H1 (cell line): ENCODE measurements around the gene AUH. TPM values are rescaled to one million over a fixed set of nuclear protein-coding genes. Genes with fewer than 3 reads are reported as not detected.

ENCODE experiments used
- CTCF ChIA-PET: fragments of 300-600 bp; sonication (Branson Sonifier 250); formaldehyde crosslinking; loops from one replicate; lab custom pipeline; 2021; ENCODE audit not compliant: partially characterized antibody; lab: Charles Lee
- POLR2A ChIA-PET: fragments of 300-600 bp; sonication (Branson Sonifier 250); formaldehyde crosslinking; loops from one replicate; lab custom pipeline; 2021; ENCODE audit warnings: inconsistent platforms; ENCODE audit not compliant: partially characterized antibody; lab: Charles Lee
- DNase-seq, 2 experiments: peaks; one replicate each; pipeline versions ENCODE4 v3.0.0 to v3.0.0-alpha.2; 2010 to 2022; ENCODE audit warnings: low spot score in 2 of 2, low read depth in 1 of 2, mixed read lengths in 1 of 2
- FAIRE-seq: peaks from 2 replicates; lab custom pipeline; 2011; peaks lifted over from hg19 to GRCh38; lab: Jason Lieb, UNC
- H2AFZ ChIP-seq: 2 replicates; pipeline ENCODE4 v1.8.1; 2012; ENCODE audit warnings: low read length, inconsistent platforms
- H2AK5ac ChIP-seq: 2 replicates; pipeline ENCODE4 v1.6.1; 2013; ENCODE audit warnings: low read depth, low read length
- H2BK120ac ChIP-seq: replicated peaks from 2 replicates; pipeline ENCODE3; 2013; ENCODE audit warnings: low read depth, low read length, inconsistent platforms
- H2BK12ac ChIP-seq: 2 replicates; pipeline ENCODE4 v1.6.1; 2013; ENCODE audit warnings: low read depth, low read length
- H2BK15ac ChIP-seq: 2 replicates; pipeline ENCODE4 v1.6.1; 2013; ENCODE audit warnings: low read length
- H2BK20ac ChIP-seq: 2 replicates; pipeline ENCODE4 v1.6.1; 2013; ENCODE audit warnings: low read length
- H2BK5ac ChIP-seq: 2 replicates; pipeline ENCODE4 v1.6.1; 2013; ENCODE audit warnings: low read depth, low read length
- H3K14ac ChIP-seq: 2 replicates; pipeline ENCODE4 v1.6.1; 2013; ENCODE audit warnings: inconsistent platforms; ENCODE audit not compliant: insufficient read length
- H3K18ac ChIP-seq: 2 replicates; pipeline ENCODE4 v1.6.1; 2013; ENCODE audit warnings: low read length; ENCODE audit errors: extremely low read depth
- H3K23ac ChIP-seq: 2 replicates; pipeline ENCODE4 v1.6.1; 2013; ENCODE audit warnings: inconsistent platforms; ENCODE audit not compliant: insufficient read length
- H3K23me2 ChIP-seq: 2 replicates; pipeline ENCODE4 v1.6.1; 2013; ENCODE audit warnings: low read depth, low read length
- H3K27ac ChIP-seq: 2 replicates; pipeline ENCODE4 v1.6.1; 2011; ENCODE audit warnings: low read depth, low read length, inconsistent platforms
- H3K27me3 ChIP-seq, 4 experiments: replicated peaks in 1 of 4; 1 replicate in 1 of 4; 2 replicates in 3 of 4; pipeline versions ENCODE4 v1.6.1 to v1.8.1; 2011 to 2013; ENCODE audit warnings: low read length in 3 of 4, mild to moderate bottlenecking in 3 of 4, inconsistent platforms in 2 of 4, mixed read lengths in 2 of 4, moderate library complexity in 1 of 4; ENCODE audit not compliant: control insufficient read depth in 3 of 4, insufficient read depth in 3 of 4; ENCODE audit errors: extremely low read depth in 1 of 4
- H3K36me3 ChIP-seq, 4 experiments: 2 replicates each; pipeline versions ENCODE4 v1.6.1 to v1.8.1; 2011 to 2013; ENCODE audit warnings: mild to moderate bottlenecking in 4 of 4, low read length in 3 of 4, moderate library complexity in 2 of 4, control low read depth in 1 of 4, inconsistent platforms in 1 of 4; ENCODE audit not compliant: insufficient read depth in 4 of 4, control insufficient read depth in 2 of 4
- H3K4ac ChIP-seq: replicated peaks from 2 replicates; pipeline ENCODE3; 2013; ENCODE audit warnings: low read length, low read depth, mixed read lengths, inconsistent platforms; ENCODE audit not compliant: insufficient read length
- H3K4me1 ChIP-seq, 4 experiments: replicated peaks in 1 of 4; 1 replicate in 1 of 4; 2 replicates in 3 of 4; pipeline versions ENCODE4 v1.6.1 to v1.8.1; 2011 to 2013; ENCODE audit warnings: low read length in 3 of 4, inconsistent platforms in 2 of 4, mixed read lengths in 1 of 4; ENCODE audit not compliant: insufficient read depth in 4 of 4, control insufficient read depth in 3 of 4
- H3K4me2 ChIP-seq, 2 experiments: 2 replicates each; pipeline versions ENCODE4 v1.6.1 to v1.8.1; 2011 to 2013; ENCODE audit warnings: low read depth in 2 of 2, low read length in 2 of 2, control low read depth in 1 of 2, inconsistent platforms in 1 of 2, mild to moderate bottlenecking in 1 of 2; ENCODE audit not compliant: insufficient read depth in 1 of 2
- H3K4me3 ChIP-seq, 4 experiments: fragments of 200-600, 300-600 bp in 1 of 4; sonication (generic), shearing (Covaris generic), sonication (Bioruptor Twin) in 1 of 4; 2 replicates each; pipeline versions ENCODE4 v1.5.1 to v1.8.1; 2011 to 2016; ENCODE audit warnings: low read length in 4 of 4, low read depth in 3 of 4, control low read depth in 2 of 4, inconsistent platforms in 2 of 4, mild to moderate bottlenecking in 2 of 4, mixed read lengths in 1 of 4, moderate library complexity in 1 of 4; ENCODE audit not compliant: insufficient read depth in 2 of 4; ENCODE audit errors: extremely low read depth in 1 of 4
- H3K56ac ChIP-seq: replicated peaks from 2 replicates; pipeline ENCODE3; 2013; ENCODE audit warnings: low read depth, mild to moderate bottlenecking, mixed read lengths, low read length, inconsistent platforms; ENCODE audit not compliant: insufficient read length
- H3K79me1 ChIP-seq: 2 replicates; pipeline ENCODE4 v1.6.1; 2013; ENCODE audit warnings: low read depth, low read length, control low read depth
- H3K79me2 ChIP-seq, 2 experiments: 2 replicates each; pipeline versions ENCODE4 v1.6.1 to v1.8.1; 2012 to 2013; ENCODE audit warnings: low read length in 2 of 2, mild to moderate bottlenecking in 2 of 2, inconsistent platforms in 1 of 2; ENCODE audit not compliant: insufficient read depth in 2 of 2, control insufficient read depth in 1 of 2
- H3K9ac ChIP-seq, 4 experiments: replicated peaks in 1 of 4; 1 replicate in 1 of 4; 2 replicates in 3 of 4; pipeline versions ENCODE4 v1.6.1 to v1.8.1; 2011 to 2013; ENCODE audit warnings: low read depth in 3 of 4, low read length in 3 of 4, control low read depth in 2 of 4, mild to moderate bottlenecking in 2 of 4, moderate library complexity in 2 of 4, inconsistent platforms in 1 of 4; ENCODE audit errors: extremely low read depth in 1 of 4
- H3K9me3 ChIP-seq, 2 experiments: 2 replicates each; pipeline versions ENCODE4 v1.6.1 to v1.8.1; 2012 to 2013; ENCODE audit warnings: mild to moderate bottlenecking in 2 of 2, moderate library complexity in 2 of 2, control low read depth in 1 of 2, inconsistent platforms in 1 of 2, low read depth in 1 of 2, low read length in 1 of 2, mixed read lengths in 1 of 2; ENCODE audit not compliant: insufficient read depth in 2 of 2
- H4K20me1 ChIP-seq, 2 experiments: replicated peaks in 1 of 2; 2 replicates each; pipeline versions ENCODE3 to v1.8.1; 2011 to 2013; ENCODE audit warnings: inconsistent platforms in 2 of 2, low read length in 2 of 2, mild to moderate bottlenecking in 1 of 2; ENCODE audit not compliant: insufficient read depth in 2 of 2, control insufficient read depth in 1 of 2
- H4K5ac ChIP-seq: 2 replicates; pipeline ENCODE4 v1.6.1; 2013; ENCODE audit warnings: low read length, low read depth, mixed read lengths, inconsistent platforms; ENCODE audit not compliant: insufficient read length
- H4K8ac ChIP-seq: 2 replicates; pipeline ENCODE4 v1.8.0; 2013; ENCODE audit warnings: mild to moderate bottlenecking, moderate library complexity, low read length, inconsistent platforms; ENCODE audit not compliant: insufficient read depth; ENCODE audit errors: extremely low read depth
- H4K91ac ChIP-seq: replicated peaks from 2 replicates; pipeline ENCODE3; 2013; ENCODE audit warnings: low read length, mixed read lengths, inconsistent platforms; ENCODE audit not compliant: insufficient read length
- CHD2 ChIP-seq: IDR thresholded peaks from 2 replicates; pipeline ENCODE4 v1.6.1; 2012; ENCODE audit warnings: low read length, improper control_type of control experiment
- CTCF ChIP-seq, 3 experiments: IDR thresholded peaks; 1 replicate in 2 of 3; 2 replicates in 1 of 3; pipeline versions ENCODE4 v1.5.1 to v1.6.1; 2011; ENCODE audit warnings: low read length in 3 of 3, mild to moderate bottlenecking in 3 of 3, inconsistent platforms in 2 of 3, low read depth in 1 of 3, moderate library complexity in 1 of 3; ENCODE audit not compliant: insufficient read depth in 1 of 3; ENCODE audit errors: control extremely low read depth in 1 of 3
- GTF2F1 ChIP-seq: IDR thresholded peaks from 2 replicates; pipeline ENCODE4 v1.6.1; 2012; ENCODE audit warnings: low read depth, low read length, improper control_type of control experiment, borderline replicate concordance
- KDM1A ChIP-seq: fragments of 200-600, 300-600 bp; sonication (generic); IDR thresholded peaks from 2 replicates; pipeline ENCODE4 v1.7.1; 2016; ENCODE audit warnings: mild to moderate bottlenecking, low read length, borderline replicate concordance
- MAX ChIP-seq: IDR thresholded peaks from 2 replicates; pipeline ENCODE4 v1.6.1; 2012; ENCODE audit warnings: inconsistent platforms
- PHF8 ChIP-seq: fragments of 200-600 bp; sonication (generic); conservative IDR thresholded peaks from 2 replicates; pipeline ENCODE4 v1.7.1; 2012; ENCODE audit warnings: low read depth, mild to moderate bottlenecking, inconsistent platforms, low read length, moderate library complexity
- RAD21 ChIP-seq, 2 experiments: IDR thresholded peaks in 1 of 2; conservative IDR thresholded peaks in 1 of 2; 2 replicates each; pipeline ENCODE4 v1.6.1; 2011; ENCODE audit warnings: low read depth in 2 of 2, low read length in 2 of 2, improper control_type of control experiment in 1 of 2, inconsistent platforms in 1 of 2, mild to moderate bottlenecking in 1 of 2, moderate library complexity in 1 of 2
- ZNF274 ChIP-seq: IDR thresholded peaks from 2 replicates; pipeline ENCODE4 v1.7.0; 2012; ENCODE audit warnings: low read length, borderline replicate concordance; ENCODE audit errors: extremely low read depth
- WGBS, 2 experiments: shearing (Covaris generic) in 1 of 2; methylation state at CpG; one replicate each; pipeline versions ENCODE4 v1.1.6 to v1.1.7; 2013 to 2015; ENCODE audit warnings: low lambda C conversion rate in 2 of 2, mixed read lengths in 2 of 2, inconsistent platforms in 1 of 2, low coverage in 1 of 2, missing lambda C conversion rate in 1 of 2; ENCODE audit not compliant: insufficient replicate concordance in 2 of 2, insufficient coverage in 1 of 2, insufficient read length in 1 of 2; ENCODE audit errors: extremely low coverage in 1 of 2, missing lambda C conversion rate in 1 of 2; 5-methylcytosine and 5-hydroxymethylcytosine counted together
- polyA plus RNA-seq, 7 experiments: library from polyadenylated mRNA; depleted of rRNA in 3 of 7; stranded (reverse) in 5 of 7; unstranded in 2 of 7; fragments of >200 nt in 5 of 7; fragments of 200-250 nt in 2 of 7; gene quantifications; 1 replicate in 5 of 7; 2 replicates in 1 of 7; 4 replicates in 1 of 7; pipeline versions ENCODE4 v1.2.1 to v1.2.3, GENCODE V29; 2011 to 2013; ENCODE audit warnings: missing spikeins in 2 of 7, mixed read lengths in 2 of 7
- total RNA-seq: library from RNA; stranded (reverse); fragmentation: NEBNext Ultra II Directional; extraction: Animal tissue kit (Norgen Biotek cat#: 25700); gene quantifications from 2 replicates; pipeline ENCODE4 v1.2.1, GENCODE V29; 2021

AUH gene
- total and polyA plus RNA-seq, 2 of the 8 experiments (the other 6 are each of a cell fraction or from before 2014, with no cell fraction given) = 5.8 to 21.9 TPM

- Histone ChIP-seq H2BK15ac (no peak overlapping the region), H3K4me1 (peaks cover 0 to 3% (median 0%) of the 10 kb centered on the region in 4 experiments; a peak in 3 of 7 replicates), H3K4ac (no peak overlapping the region), H3K9me3 (peaks cover 2 to 3% of the 10 kb centered on the region in 2 experiments; a peak in 1 of 4 replicates), H3K9ac (peak overlapping the region in 2 of 4 experiments; percentile 10 to 19; a peak in 2 of 7 replicates), H2AK5ac (no peak overlapping the region), H3K79me2 (no peaks in the 10 kb centered on the region), H3K23ac (no peak overlapping the region), H2BK12ac (peak overlapping the region; percentile 53; the same call in 1 of the 2 replicates), H4K8ac (peak overlapping the region; percentile 79; the same call in 1 of the 2 replicates), H3K27me3 (peaks cover 2 to 28% (median 22%) of the 10 kb centered on the region in 4 experiments), H3K36me3 (no peaks in the 10 kb centered on the region), H3K27ac (no peak overlapping the region), H4K5ac (no peak overlapping the region), H2BK20ac (no peak overlapping the region), H2AFZ (no peak overlapping the region; the same call in 1 of the 2 replicates), H3K4me2 (peak overlapping the region; percentile 90 to 99), H3K14ac (no peak overlapping the region), H2BK120ac (no peak overlapping the region), H3K18ac (peak overlapping the region; percentile 40; the same call in 1 of the 2 replicates), H2BK5ac (no peak overlapping the region), H4K91ac (no peak overlapping the region), H3K79me1 (no peaks in the 10 kb centered on the region), H3K4me3 (peak overlapping the region; percentile 26 to 72 (median 60)), H3K56ac (no peak overlapping the region), H3K23me2 (peaks cover 10% of the 10 kb centered on the region; the same call in 1 of the 2 replicates), H4K20me1 (no peaks in the 10 kb centered on the region)
- DNase-seq (peak; percentile 25 to 65), FAIRE-seq (no peak)
- CTCF ChIA-PET = interaction anchor here (0.6 to 1.4 kb wide), 6 partner anchors 10 to 209 kb away, joined by 3 to 4 read pairs (median 3); no protein-coding TSS in a partner anchor
- WGBS, 2 experiments = 2% methylated on average over 37 of the region's 38 CpGs; no CpG with 5 or more reads in 1 of the 2 experiments
- POLR2A ChIA-PET = no interaction called here
- TF ChIP-seq GTF2F1 (no peak), PHF8 (peak; percentile 20; the same call in 1 of the 2 replicates), KDM1A (no peak), RAD21 (IDR thresholded peaks at IDR 0.05 in 1 of 2, conservative IDR thresholded peaks at IDR 0.05 in 1 of 2; ENCODE audit: low read depth in 2 of 2, low read length in 2 of 2) (peak in 1 of 2 experiments; percentile 9; a peak in 1 of 4 replicates), MAX (no peak), CTCF (IDR thresholded peaks at IDR 0.05; ENCODE audit: control extremely low read depth in 1 of 3, insufficient read depth in 1 of 3, low read depth in 1 of 3, low read length in 3 of 3) (peak in 2 of 3 experiments; percentile 28 to 36; a peak in 3 of 4 replicates), CHD2 (no peak), ZNF274 (no peak)
These were observed 168.5 kb downstream of the AUH start for GRCh38 chr9:91193087-91193657.
